NCI-H2029 treated with DMSO at 0.1 percent for 48 hours (cell line): ENCODE data around the gene TP73.

Source experiments
- DNase-seq: peaks from one replicate; lab custom pipeline; 2025; lab: John Stamatoyannopoulos, UW

Gene TP73

DNA sequence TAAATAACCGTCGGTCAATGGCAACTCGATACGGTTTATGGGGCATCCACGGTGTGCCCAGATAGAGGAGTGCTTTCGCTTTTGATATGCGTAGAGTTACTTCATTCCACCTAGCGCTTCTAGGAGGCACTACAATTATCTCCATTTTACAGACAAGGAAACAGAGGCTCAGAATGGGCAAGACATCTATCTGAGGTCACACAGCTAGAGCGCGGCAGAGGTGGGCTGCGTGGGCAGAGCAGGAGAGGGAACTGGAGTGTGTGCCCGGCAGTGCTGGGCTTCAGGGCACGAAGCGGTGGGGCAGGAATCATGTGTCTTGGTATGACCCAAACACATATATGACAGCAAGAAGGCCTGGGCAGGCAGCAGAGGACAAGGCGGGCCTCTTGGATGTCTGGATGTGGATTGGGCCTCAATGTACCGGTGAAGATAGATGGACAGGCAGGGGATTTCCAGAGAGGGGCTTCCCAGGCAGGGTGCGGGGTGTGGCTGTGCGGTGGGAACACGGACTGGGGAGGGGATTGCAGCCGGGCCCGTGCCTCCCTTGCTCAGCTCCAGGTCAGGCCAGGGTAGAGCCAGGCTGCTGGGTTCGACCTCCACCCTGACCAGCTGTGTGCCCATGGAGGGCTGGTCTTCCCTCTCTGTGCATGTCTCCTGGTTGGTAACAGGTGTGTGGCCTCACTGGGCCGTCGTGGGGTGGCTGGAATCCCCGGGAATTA is 21.2 kb downstream of the TP73 start:
- no peak for DNase-seq

DNA sequence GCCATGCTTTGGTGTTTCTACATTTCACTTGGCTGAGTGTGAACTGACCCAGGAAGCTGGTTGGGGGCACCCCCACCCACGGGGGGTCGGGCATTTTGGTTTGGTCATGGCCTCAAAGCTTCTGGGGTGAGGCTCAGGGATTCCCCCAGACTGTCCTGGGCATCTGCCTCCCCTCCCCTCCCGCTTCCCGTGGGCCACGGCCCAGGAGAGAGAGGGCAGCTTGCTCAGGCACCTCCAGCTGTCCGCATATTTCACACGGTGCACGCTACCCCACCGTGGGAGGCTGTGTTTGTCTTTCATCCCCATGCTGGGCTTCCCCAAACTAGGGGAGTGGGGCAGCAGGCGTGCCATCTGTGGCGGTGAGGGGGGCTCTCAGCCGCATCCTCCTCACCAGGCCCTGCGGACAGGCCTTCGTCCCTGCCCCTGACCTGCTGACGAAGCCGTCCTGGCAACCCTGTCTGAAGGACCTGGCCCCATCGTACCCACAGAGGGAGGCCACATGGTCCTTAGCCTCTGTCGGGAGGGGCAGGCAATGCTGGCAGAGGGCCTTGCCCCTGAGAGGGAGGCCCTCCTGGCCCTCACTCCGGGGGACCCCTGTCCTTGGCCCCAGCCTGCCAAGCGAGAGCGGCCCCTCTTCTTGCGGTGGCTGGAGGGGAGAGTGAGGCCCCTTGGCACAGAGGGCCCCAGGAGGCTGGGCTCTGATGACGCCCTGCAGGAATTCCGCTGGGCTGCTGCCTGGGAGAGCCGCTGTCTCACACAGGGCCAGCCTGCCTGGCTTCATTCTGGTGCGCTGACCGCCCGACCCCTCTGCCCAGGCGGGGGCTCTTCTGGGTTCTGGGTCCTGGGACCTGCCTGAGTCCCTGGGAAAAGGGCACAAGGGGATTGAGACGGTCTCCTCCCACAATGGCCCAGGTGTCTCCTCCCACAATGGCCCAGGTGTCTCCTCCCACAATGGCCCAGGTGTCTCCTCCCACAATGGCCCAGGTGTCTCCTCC is 22.1 kb downstream of the TP73 start:
- DNase-seq: no peak

DNA sequence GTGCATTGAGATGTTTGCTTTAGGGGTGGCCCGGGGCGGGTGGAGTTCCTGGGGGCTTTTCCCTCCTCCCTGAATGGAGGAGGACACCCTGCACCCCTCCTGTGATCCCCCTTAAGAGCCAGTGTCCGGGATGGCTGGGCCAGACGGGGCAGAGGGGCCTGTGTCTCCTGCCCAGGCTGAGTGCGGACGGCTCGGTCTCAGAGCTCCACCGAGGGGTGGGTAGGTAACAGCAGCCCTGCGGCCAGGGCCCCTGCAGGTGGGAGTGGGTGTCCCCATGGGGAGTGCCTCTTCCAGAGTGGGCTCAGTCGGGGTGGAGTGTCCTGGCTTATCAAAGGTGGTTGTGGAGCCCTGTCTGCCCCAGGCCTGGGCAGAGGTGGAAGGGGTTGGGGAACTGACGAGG is 23.1 kb downstream of the TP73 start:
- DNase-seq: no peak

DNA sequence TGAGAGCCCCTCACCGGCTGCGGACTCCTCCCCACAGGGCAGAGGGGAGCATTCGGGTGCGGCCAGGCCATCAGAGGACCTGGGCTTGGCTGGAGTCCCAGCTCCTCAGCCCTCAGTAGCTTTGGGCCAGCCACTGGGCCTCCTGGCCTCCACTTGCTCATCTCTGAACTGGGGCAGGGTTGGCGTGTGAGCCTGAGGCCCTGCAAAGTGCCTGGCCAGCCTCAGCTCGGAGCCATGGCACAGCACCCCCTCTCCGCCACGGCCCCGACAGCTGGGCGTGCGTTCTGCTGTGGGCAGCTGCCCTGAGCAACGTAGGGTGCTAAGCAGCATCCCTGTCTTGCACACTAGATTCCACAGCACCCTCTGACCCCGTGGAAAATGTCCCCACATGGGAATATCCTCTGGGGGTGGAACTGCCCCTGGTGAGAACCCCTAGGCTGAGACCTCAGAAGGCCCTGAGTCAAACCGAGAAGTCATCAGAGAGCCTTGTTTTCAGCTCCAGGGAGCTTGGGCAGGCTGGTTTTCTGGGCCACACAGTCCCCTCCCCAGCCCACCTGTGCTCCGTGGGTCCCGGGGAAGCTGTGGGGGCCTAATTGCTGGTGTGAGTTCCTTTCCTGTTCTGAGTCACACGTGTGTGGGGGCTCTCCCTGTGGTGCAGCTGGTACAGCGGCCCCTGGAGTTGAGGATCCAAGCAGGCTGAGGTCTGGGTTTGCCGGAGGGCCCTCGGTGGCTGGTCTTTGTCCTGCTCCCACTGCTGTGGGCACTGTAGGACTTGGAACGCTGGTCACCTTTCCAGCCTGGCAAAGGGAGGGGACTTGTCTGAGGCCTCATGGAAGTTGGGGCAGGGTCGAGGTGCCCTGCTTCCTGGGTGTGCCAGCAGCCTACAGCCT is 24.5 kb downstream of the TP73 start:
- DNase-seq: no peak

DNA sequence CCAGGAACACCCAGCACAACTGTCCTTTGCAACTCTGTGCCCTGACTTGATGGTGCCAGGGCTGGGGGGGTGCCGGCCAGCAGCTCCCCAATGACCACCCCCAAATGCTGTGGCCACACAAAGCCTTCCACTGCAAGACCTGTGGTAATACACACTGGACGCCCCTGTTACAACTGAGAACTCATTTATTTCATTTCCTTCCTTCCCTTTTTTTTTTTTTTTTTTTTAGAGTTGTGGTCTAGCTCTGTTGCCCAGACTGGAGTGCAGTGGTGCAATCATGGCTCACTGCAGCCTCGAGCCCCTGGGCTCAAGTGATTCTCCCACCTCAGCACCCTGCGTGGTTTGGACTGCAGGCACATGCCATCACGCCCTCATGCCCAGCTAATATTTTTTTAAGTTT is 25.2 kb downstream of the TP73 start:
- no peak for DNase-seq

DNA sequence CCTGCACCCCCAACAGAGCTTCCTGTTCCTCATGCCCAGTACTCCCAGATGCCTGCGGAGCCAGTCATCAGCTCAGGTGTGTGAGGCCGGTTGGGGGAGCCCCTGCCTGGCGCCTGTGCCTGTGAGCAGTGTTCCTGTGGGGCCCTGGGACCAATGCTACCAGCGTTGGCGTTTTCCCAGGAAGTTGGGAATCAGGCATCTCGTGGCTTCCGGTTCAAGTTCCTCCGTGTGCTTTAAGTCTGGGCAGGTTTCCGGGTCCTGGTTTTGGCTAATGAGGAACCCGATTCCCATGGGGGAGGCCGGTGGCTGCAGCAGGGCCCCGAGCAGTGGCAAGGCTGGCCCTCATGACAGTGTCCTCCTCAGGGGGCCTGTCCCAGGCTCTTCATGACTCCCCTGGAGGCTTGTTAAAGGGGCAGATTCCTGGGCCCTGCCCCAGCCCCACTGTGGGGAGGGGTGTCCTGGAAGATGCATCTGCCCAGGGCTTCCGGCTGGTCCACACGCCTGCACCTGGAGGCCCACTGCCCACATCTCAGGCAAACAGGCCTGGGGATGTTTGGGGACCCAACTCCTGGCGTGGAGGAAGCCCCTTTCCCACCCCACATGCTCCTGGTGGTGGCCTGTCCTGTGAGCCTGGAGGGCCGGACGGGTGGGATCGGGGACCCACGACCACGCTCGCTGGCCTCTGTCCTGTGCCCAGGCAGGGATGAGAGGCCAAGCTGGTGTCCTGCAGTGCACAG is 26.2 kb downstream of the TP73 start:
- DNase-seq: no peak

DNA sequence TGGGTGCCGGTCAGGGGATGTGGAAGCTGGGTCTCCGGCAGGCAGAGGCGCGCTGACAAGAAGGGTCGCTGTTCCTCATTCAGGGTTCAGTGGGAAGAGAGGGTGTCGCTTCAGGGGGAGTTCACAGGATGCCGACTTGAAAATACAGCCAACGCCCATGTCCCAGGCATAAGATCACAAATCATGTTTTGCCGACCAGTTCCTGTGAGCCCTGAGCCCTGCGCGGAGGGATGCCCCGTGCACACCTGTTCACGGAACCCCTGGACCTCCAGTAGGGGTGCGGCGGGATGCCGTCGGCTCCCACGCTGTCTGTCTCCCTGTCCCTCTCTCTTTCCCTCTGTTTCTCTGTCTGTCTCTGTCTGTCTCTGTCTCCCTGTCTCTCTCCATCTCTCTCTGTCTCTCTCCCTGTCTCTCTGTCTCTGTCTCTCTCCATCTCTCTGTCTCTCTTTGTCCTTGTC is 26.8 kb downstream of the TP73 start:
- no peak for DNase-seq

DNA sequence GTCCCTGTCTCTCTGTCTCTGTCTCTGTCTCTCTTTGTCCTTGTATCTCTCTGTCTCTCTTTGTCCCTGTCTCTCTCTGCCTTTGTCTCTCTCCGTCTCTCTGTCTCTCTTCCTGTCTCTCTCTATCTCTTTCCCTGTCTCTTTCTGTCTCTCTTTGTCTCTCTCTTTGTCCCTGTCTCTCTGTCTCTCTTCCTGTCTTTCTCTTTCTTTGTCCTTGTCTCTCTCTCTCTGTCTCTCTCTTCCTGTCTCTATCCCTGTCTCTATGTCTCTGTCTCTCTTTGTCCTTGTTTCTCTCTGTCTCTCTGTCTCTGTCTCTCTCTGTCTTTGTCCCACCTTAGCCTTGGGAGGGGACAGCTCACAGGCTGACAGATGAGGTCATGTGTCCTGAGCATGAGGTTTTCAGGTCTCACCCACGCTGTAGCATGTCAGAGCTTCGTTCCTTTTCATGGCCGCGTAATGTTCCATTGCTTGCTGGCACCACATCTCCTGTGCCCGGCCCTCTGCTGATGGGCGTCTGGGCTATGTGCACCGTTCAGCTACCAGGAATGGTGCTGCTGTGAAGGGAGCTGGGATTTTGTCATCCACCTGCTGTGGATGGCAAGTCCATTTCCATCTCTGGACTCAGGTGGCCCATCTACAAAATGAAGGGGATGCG is 27.6 kb downstream of the TP73 start:
- DNase-seq: no peak

DNA sequence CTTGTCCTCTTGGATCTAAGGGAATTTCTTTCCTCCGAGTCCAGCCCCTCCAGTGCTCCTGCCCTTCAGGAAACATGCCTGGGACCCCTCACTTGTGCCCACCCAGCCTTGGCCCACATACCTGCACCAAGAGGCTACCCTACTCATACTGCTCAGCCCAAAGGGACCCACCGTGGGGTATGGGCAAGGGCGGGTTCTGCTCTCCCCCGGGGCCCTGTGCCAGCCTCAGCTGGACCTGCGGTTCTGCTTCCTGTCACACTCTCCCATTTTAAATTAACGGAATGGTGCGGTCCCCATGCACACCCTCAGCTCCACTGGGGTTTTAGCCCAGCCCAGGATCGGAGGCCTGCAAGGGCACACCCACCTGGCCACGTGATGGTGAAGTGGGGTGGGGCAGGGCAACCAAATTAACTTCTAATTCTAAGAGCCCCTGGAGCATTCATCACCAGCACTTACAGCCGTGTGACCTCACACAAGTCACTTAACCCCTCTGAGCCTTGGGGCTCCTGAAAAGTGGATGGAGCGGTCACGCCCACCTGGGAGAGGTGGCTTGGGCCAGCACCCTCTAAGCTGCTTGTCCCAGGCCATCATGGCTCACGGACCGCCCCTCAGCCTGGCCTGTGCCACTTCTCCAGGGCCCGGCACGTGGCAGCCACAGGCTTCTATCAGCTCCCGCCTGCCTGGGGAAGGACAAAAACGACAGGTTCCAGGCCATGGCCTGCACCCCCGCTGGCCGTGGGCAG is 28.3 kb downstream of the TP73 start:
- DNase-seq: no peak

DNA sequence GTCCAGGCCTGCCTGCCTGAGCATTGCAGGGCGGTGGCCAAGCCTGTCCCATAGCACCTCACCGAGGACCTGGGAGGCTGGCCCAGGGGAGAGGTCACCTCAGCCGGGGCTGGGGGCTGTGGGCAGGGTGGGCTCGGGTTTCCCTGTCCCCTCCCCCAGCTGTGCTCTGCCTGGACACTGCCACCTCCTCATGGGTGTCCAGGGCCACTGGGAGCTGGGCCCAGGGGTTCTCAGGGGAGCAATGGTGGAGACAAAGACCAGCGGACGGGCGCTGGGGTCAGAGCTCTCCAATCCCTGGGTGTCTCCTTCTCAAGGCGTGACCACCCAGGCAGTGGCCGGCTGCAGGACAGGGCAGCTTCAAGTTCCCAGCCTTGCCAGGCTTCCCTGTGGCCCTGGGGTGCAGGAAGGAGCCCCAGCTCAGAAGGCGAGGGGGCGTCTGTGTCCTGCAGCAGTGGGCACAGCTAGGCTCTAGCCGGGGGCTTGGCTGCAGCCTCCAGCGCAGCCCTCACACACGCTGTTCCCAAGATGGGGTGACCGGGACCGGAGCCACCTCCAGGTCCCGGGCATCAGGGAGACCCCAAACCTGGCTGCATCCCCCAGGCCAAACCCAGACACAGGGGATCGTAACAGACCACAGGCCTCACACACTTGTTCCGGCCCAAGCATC is 29.0 kb downstream of the TP73 start:
- DNase-seq: no peak

DNA sequence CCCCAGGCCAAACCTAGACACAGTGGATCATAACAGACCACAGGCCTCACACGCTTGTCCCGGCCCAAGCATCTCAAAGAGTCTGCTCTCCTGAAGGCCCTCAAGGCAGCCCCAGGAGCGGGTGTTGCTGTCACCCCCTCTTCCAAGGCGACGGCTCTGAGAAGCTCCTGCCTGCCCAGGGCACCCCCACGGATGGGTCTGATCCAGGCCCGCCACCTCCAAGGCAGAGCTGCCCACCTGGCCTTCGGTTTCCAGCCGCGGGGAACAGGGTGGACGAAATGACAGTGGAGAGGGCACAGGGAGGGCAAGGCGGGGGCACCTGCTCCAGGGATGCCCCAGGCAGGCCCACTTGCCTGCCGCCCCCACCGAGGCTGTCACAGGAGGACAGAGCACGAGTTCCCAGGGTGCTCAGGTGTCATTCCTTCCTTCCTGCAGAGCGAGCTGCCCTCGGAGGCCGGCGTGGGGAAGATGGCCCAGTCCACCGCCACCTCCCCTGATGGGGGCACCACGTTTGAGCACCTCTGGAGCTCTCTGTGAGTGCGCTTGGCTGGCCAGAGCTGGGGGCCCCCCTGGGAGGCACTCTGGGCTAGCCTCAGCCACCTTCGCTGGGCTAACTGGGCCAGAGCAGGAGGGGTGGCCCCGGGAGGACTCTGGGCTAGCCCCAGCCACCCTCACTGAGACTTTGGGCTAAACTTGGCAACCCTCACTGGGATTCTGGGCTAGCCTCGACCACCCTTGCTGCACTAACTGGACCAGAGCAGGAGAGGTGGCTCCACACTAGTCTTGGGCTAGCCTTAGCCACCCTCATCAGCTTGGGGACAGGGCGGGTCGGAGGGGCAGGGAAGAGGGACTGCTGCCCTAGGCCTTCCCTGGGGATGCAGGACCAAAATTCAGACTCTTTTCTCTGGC is 29.8 kb downstream of the TP73 start:
- DNase-seq: no peak

DNA sequence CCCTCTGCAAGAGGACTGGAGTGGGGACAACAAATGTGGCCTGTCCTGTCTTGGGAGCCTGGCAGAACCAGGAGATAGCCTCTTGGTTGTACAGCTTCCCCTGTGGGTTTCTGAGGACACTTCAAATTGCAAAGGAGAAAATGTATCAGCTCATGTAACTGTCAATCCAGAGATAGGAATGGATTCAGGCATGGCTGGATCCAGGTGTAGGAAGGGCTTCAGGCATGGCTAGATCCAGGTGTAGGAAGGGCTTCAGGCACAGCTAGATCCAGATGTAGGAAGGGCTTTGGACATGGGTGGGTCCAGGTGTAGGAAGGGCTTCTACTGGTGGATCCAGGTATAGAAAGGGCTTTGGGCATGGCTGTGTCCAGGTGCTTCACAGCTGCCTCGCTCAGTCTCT is 30.9 kb downstream of the TP73 start:
- DNase-seq: no peak

DNA sequence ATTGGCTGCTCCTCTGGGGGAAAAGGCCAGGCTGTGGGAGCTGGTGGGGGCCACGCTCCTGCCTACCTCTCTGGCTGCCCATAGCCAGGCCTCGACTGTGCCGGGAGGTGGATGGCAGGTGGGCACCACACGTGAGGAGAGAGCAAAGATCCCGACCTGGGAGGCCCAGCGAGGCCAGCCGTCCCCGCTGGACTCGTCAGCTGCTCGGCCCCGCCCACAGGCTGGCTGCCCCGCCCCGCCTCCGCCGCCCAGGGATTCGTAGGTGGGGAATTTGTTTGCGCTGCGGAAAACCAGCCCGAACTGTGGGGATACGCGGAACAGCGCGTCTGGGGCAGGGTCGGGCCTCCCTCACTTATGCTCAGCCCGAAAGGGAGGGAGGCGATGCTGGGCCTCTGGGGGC is 31.7 kb downstream of the TP73 start:
- DNase-seq: no peak

DNA sequence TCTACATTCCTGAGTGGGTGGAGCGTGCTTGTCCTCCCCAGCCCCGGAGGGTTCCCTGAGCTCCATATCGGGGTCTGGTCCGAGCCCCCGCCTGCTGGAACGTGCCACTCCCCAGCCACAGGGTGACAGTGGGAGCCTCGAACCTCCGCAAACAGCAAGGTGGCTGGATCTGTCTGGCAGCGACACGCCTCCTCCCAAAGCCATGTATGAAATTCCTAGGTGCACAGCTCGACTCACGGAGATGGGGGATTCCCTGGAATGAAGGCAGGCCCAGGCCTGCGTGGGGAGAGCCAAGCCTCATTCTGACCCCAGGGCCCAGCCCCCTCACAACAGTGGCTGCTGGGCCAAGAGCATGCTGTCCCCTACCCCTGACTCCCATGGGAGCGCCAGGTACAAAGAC is 32.9 kb downstream of the TP73 start:
- DNase-seq: no peak

DNA sequence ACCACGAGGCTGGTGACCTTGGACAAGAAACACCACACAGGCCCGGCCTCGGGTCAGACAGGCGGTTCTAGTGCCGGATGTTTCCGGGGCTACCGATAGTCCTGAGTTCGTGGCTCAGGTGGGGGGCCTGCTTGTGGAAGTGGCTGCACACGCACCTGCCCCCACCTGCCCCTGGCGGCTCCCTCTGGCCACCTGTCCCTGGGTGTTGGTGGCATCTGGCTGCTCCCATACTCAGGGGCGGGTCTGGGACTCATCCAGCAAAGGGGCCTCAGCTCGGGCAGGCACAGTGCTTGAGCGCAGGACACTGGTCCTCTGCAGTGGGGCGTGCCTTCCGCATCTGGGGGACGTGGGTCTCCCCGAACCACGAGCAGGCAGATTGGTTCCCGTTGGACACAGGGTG is 33.6 kb downstream of the TP73 start:
- no peak for DNase-seq

DNA sequence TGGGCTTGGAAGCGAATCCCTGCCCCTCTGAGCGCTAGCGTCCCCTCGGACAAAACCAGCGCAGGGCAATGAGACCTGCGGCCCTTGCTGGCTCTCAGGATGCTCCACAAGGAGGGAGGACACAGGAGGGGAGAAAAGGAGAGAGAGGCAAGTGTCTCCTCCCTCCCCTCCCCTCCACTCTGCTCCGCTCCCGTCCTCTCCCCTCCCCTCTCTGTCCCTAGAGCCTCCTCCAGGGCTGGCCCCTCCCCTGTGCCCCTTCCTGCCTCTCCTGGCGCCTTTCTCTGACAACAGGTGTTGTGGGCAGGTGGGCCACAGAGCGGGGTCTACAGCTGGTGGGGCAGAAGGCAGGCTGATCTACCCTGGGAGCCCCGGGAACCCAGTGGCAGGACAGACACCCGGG is 35.2 kb downstream of the TP73 start:
- no peak for DNase-seq

DNA sequence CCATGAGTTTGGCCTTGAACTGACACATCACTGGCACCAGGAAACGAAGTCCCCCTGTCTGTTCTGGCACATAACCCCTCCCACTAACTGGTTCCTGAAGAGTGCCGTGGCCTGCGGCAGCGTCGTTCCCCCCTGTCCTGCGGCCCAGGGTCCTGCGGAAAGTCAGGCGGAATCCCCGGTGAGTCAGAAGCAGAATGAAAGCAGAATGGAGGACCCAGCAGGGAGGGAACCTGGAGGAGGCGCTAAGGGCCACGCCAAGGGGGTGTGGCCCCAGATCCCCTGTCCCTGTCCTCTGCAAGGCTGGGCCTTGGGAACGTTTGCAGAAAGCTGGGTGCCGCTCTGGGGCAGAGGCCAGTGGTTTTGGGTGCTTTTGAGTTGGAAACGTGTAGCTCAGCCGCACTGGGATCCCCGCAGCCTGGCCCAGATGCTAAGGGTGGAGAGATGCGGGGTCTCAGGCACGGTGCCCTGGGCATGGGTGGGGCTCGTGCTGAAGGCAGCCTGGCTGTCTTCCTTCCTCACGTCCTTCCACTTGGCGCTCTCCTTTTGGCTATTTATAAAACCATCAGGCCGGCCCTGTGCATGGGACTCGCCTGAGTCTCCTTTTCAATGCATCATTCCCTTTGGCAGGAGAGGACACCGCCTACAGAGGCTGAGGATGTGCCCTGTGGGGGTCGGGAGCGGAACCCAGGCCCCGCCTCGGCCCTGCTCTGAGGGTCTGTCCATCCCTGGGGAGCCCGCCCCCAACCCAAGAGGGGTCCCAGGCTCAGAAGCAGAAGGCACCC is 36.2 kb downstream of the TP73 start:
- DNase-seq: no peak
